Kidney epithelial cell (primary cell): ENCODE measurements around the gene NTM. TPM values are rescaled to one million over a fixed set of nuclear protein-coding genes. Genes with fewer than 3 reads are reported as not detected.

Experiments
- DNase-seq: peaks from one replicate; pipeline ENCODE4 v3.0.0-alpha.2; 2010; ENCODE audit warnings: low read depth
- H3K27me3 ChIP-seq: 2 replicates; pipeline ENCODE4 v1.6.0; 2011; ENCODE audit warnings: low read length; ENCODE audit not compliant: control insufficient read depth, insufficient read depth
- H3K36me3 ChIP-seq: 2 replicates; pipeline ENCODE4 v1.5.1; 2011; ENCODE audit warnings: low read length; ENCODE audit not compliant: control insufficient read depth, insufficient read depth
- H3K4me3 ChIP-seq: 2 replicates; pipeline ENCODE4 v1.5.1; 2011; ENCODE audit warnings: low read depth, mild to moderate bottlenecking, control low read depth, low read length
- CTCF ChIP-seq: IDR thresholded peaks from 2 replicates; pipeline ENCODE4 v1.5.1; 2011; ENCODE audit warnings: mild to moderate bottlenecking, moderate library complexity, low read length, control low read depth, inconsistent platforms; ENCODE audit not compliant: insufficient read depth, poor library complexity, severe bottlenecking
- total RNA-seq: library from RNA; depleted of rRNA; stranded (reverse); fragments of >200 nt; gene quantifications from 2 replicates; pipeline ENCODE4 v1.2.3, GENCODE V29; 2015

Gene NTM
- total RNA-seq, 1 donor from 2014 or later = 111 TPM

DNA sequence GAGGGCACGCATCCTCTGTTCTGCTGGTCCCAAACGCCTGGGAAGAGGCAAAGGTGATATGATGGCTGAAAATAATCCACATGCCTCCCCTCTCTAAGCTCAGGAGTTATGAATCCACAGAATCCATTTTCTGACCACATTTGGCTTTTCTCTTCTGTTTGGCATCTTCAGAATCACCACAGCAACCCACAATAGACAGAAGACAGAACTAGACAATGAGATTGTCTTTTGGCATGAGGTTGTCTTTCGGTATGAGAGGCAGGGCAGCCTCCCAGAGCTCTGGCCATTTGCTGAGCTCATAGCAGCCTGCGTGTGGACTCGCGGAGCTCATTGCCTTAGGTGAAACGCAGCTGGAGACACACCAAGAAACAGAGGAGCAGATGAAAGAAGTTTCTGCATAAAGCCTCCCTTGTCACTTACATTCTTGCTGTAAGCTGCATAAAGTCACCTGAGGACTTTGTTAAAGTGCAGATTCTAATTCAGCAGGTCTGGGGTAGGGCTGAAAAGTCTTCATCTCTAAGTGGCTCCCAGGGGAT, 868.0 kb downstream of the NTM start:
- Histone ChIP-seq H3K4me3 (no peak overlapping the region), H3K27me3 (no peaks in the 10 kb centered on the region), H3K36me3 (no peaks in the 10 kb centered on the region)
- no peak for TF ChIP-seq CTCF
- no peak for DNase-seq

DNA sequence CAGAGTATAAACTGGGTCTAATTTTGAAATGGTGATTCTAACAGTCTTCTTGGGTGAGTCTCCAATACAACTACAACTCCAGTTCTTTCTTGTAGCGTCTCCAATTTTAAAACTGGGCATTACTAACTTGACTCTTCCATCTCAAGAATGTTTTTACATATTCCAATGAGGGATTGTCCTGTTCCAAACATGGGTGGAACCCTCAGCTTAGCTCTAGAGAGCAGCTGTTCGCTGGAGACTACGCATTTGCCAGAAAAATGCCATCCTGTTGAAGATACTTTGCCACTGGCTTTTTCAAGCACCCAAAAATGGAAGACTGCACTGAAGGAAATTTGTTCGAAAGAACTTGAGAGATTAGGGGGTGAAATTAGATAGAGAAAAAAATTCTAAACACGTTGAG, 870.0 kb downstream of the NTM start:
- Histone ChIP-seq H3K36me3 (no peaks in the 10 kb centered on the region), H3K27me3 (no peaks in the 10 kb centered on the region), H3K4me3 (no peak overlapping the region)
- no peak for DNase-seq
- TF ChIP-seq CTCF = no peak

- no peak for DNase-seq
- Histone ChIP-seq H3K27me3 (no peaks in the 10 kb centered on the region), H3K4me3 (no peak overlapping the region), H3K36me3 (no peaks in the 10 kb centered on the region)
- no peak for TF ChIP-seq CTCF
These were observed 872.2 kb downstream of the NTM start for GRCh38 chr11:132242632-132243031.

DNA sequence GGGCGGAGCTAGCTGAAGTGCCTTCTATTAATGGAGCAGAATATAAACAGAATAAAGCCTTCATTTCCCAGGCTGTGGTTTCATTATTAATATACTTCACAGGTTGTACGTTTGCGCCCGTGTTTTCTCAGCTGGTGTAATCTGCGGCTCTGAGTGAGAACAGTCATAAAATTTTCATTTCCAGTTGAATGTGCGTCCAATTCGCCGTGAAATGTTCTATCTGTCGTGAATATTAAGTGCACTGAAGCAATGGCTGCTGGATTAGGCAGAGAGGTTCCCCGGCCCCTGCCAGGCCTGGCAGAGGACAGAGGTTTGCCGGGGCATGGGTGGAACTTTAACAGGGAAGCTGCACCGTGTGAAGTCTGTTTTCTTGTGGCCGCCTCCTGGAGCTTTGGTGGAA, 874.4 kb downstream of the NTM start:
- no peaks in the 10 kb centered on the region for H3K27me3 ChIP-seq
- H3K4me3 ChIP-seq = no peak overlapping the region
- no peak for TF ChIP-seq CTCF
- DNase-seq = no peak
- H3K36me3 ChIP-seq = no peaks in the 10 kb centered on the region

- TF ChIP-seq CTCF = no peak
- H3K36me3 ChIP-seq = no peaks in the 10 kb centered on the region
- no peak overlapping the region for H3K4me3 ChIP-seq
- DNase-seq = no peak
- no peaks in the 10 kb centered on the region for H3K27me3 ChIP-seq
These were observed 875.3 kb downstream of the NTM start for GRCh38 chr11:132245403-132246385.
